Measurements from ENCODE around the gene HDAC10. TPM values are rescaled to one million over a fixed set of nuclear protein-coding genes. Genes with fewer than 3 reads are reported as not detected.
A peak's percentile ranks its signal among the peaks of the same experiment; 100 is the strongest.

The HDAC10 gene
- total RNA-seq: 100 to 1,000 TPM in 1 of 2 donors, 10 to 100 TPM in 1; 31.9 to 128 TPM

GRCh38 chr22:50250555-50251476, at the start of gene HDAC10:
TSS of gene HDAC10 (minus strand) at chr22:50251265. CDS start at chr22:50251032, 233 bp downstream.
- Histone ChIP-seq H3K27me3 (no peaks in the 10 kb centered on the region), H3K4me1 (peaks cover 35% of the 10 kb centered on the region), H3K36me3 (replicated peaks in 1 of 2; ENCODE audit: insufficient read depth in 1 of 2, low read depth in 2 of 2) (no peaks in the 10 kb centered on the region), H3K9me3 (no peaks in the 10 kb centered on the region), H3K4me3 (peak within 1 kb of the TSS; percentile 44 to 80), H3K27ac (peak within 1 kb of the TSS; percentile 15 to 72 (median 62))
- intact Hi-C loops (cut with DNase I): no loop called here
- TF ChIP-seq POLR2A (IDR thresholded peaks at IDR 0.05) (peak; percentile 27 to 67 (median 67)), CTCF (IDR thresholded peaks at IDR 0.05) (no peak)
- 1 to 4% methylated on average over 24 to 57 of the region's 81 CpGs for WGBS, 2 donors
- DNase-seq (peak; percentile 80 to 86 (median 84)), ATAC-seq (peak; percentile 84)

GRCh38 chr22:50300620-50301257, 49.7 kb upstream of the HDAC10 start:
- ATAC-seq (no peak), DNase-seq (no peak)
- no peak overlapping the region for H3K4me3 ChIP-seq
- no peaks in the 10 kb centered on the region for H3K36me3 ChIP-seq (replicated peaks in 1 of 2; ENCODE audit: insufficient read depth in 1 of 2, low read depth in 2 of 2)
- TF ChIP-seq CTCF (IDR thresholded peaks at IDR 0.05) (no peak), POLR2A (IDR thresholded peaks at IDR 0.05) (no peak)
- intact Hi-C loops (cut with DNase I): no loop called here
- peak overlapping the region in 3 of 4 donors; percentile 85 to 91 (median 89) for H3K27ac ChIP-seq
- no peaks in the 10 kb centered on the region for H3K27me3 ChIP-seq
- 91 to 95% methylated on average over 8 to 14 of the region's 14 CpGs for WGBS, 2 donors
- peaks cover 97% of the 10 kb centered on the region for H3K4me1 ChIP-seq
- H3K9me3 ChIP-seq: no peaks in the 10 kb centered on the region

DNA sequence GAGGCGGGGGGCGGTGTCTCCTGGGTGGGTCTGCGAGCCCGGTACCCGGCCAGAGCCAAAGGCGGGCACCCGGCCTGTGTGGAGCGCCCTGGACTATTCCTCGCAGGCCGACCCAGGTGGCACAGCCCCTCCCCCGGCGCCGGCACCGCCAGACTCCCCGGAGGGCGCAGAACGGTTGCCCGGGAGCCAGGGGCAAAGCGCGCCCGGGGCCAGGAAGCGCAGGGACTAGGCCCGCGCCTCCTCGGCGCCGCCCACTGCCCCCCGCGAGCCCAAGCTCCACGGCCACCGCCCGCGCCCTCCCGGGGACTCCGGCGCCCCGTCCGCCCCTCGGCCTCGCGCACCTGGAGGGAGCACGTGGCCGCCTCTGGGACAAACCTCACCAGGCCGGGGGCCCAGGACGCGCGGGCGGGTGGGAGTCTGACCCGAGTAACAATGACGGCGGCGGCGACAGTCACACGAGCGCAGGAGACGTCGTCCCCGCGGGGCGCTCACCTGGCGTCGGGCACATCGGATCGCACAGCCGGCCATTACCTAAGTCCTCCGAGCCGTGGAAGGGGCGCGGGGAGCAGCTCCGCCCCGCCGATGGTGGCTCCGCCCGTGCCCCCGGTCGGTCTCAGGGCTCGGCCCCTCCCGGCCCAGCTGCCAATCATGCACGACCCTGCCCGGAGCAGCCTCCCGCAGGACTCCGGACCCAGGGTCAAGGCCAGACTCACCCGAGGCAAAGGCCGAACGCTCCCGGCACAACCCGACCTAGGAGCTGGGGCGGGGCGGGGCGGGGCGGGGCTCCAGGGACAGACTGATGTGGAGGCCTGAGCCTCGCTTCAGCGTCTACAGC, 48.9 kb upstream of the HDAC10 start:
- intact Hi-C loops (cut with DNase I): no loop called here
- H3K27me3 ChIP-seq: no peaks in the 10 kb centered on the region
- H3K9me3 ChIP-seq: no peaks in the 10 kb centered on the region
- DNase-seq (no peak), ATAC-seq (no peak)
- WGBS, 2 donors: 49 to 80% methylated on average over 6 to 84 of the region's 93 CpGs
- H3K36me3 ChIP-seq (replicated peaks in 1 of 2; ENCODE audit: insufficient read depth in 1 of 2, low read depth in 2 of 2): no peaks in the 10 kb centered on the region
- no peak overlapping the region for H3K4me3 ChIP-seq
- H3K4me1 ChIP-seq: peaks cover 96% of the 10 kb centered on the region
- TF ChIP-seq POLR2A (IDR thresholded peaks at IDR 0.05): no peak
- TF ChIP-seq CTCF (IDR thresholded peaks at IDR 0.05): no peak
- peak overlapping the region in 3 of 4 donors; percentile 56 to 91 (median 89) for H3K27ac ChIP-seq

GRCh38 chr22:50298937-50299784, 48.1 kb upstream of the HDAC10 start:
- WGBS, 2 donors: 59 to 76% methylated on average over 25 to 44 of the region's 59 CpGs
- Histone ChIP-seq H3K4me1 (peaks cover 96% of the 10 kb centered on the region), H3K9me3 (no peaks in the 10 kb centered on the region), H3K27ac (peak overlapping the region; percentile 42 to 91 (median 72)), H3K36me3 (replicated peaks in 1 of 2; ENCODE audit: insufficient read depth in 1 of 2, low read depth in 2 of 2) (no peaks in the 10 kb centered on the region), H3K4me3 (no peak overlapping the region), H3K27me3 (no peaks in the 10 kb centered on the region)
- TF ChIP-seq CTCF (IDR thresholded peaks at IDR 0.05) (no peak), POLR2A (IDR thresholded peaks at IDR 0.05) (no peak)
- ATAC-seq (no peak), DNase-seq (no peak)
- intact Hi-C loops (cut with DNase I): no loop called here

Data from body of pancreas (tissue), 4 donors.